Adrenal gland (tissue), 12 donors: Measurements from ENCODE around the gene RAPGEF4. TPM values are rescaled to one million over a fixed set of nuclear protein-coding genes. Genes with fewer than 3 reads are reported as not detected.
A peak's percentile ranks its signal among the peaks of the same experiment; 100 is the strongest.

ENCODE experiments used
- DNase-seq, 7 donors: peaks; one replicate each; pipeline ENCODE4 v3.0.0-alpha.2; 2019 to 2020
- H3K27ac ChIP-seq, 5 donors: fragments of 200-600 bp; sonication (generic) in 4 of 5; 1 replicate in 3 of 5; 2 replicates in 2 of 5; pipeline versions ENCODE4 v1.5.1 to v1.8.0; 2016 to 2020; ENCODE audit warnings: mild to moderate bottlenecking in 1 of 5
- H3K27me3 ChIP-seq: fragments of 200-600 bp; 2 replicates; pipeline ENCODE4 v1.8.0; 2021
- H3K36me3 ChIP-seq, 2 donors: fragments of 200-600 bp; replicated peaks in 1 of 2; 1 replicate in 1 of 2; 2 replicates in 1 of 2; pipeline versions ENCODE4 v1.5.1 to v1.8.0; 2018 to 2022
- H3K4me1 ChIP-seq, 2 donors: fragments of 200-600 bp; replicated peaks in 1 of 2; 1 replicate in 1 of 2; 2 replicates in 1 of 2; pipeline versions ENCODE4 v1.5.1 to v1.8.0; 2018 to 2021
- H3K4me3 ChIP-seq, 4 donors: fragments of 200-600 bp; sonication (generic) in 3 of 4; one replicate each; pipeline ENCODE4 v1.5.1; 2016 to 2018
- H3K9me3 ChIP-seq, 3 donors: fragments of 200-600 bp; sonication (generic) in 1 of 3; replicated peaks in 1 of 3; 1 replicate in 2 of 3; 2 replicates in 1 of 3; pipeline versions ENCODE4 v1.5.1 to v1.8.0; 2016 to 2021
- POLR2A ChIP-seq, 2 donors: fragments of 450-650 bp; IDR thresholded peaks; one replicate each; pipeline ENCODE4 v1.6.1; 2017; ENCODE audit warnings: antibody characterized with exemption in 2 of 2, mild to moderate bottlenecking in 2 of 2, moderate library complexity in 1 of 2
- WGBS, 4 donors: extraction: QIAGEN DNeasy Blood & Tissue Kit in 2 of 4; methylation state at CpG; one replicate each; pipeline versions ENCODE4 v1.1.5 to v1.1.7; 2013 to 2017; 5-methylcytosine and 5-hydroxymethylcytosine counted together
- intact Hi-C, 2 donors: fragments of 100-400 bp; cut with DNase I; formaldehyde crosslinking; loops; one replicate each; pipeline versions ENCODE4 v1.14.1 to v1.15.0; 2022 to 2023
- polyA plus RNA-seq, 3 donors: library from polyadenylated mRNA; stranded (reverse); fragments of 200-250 nt in 2 of 3; fragments of 350-450 nt in 1 of 3; fragmentation: Illumina TruSeq in 1 of 3; extraction: RNeasy Lipid Tissue Mini Kit (QIAGEN cat#74804) in 1 of 3; gene quantifications; one replicate each; pipeline ENCODE4 v1.2.3, GENCODE V29; 2013 to 2014
- total RNA-seq, 9 donors: library from RNA; depleted of rRNA in 4 of 9; stranded (reverse); fragments of >200 nt in 4 of 9; fragments of 120-200 nt in 1 of 9; fragmentation: NEBNext Ultra II Directional in 1 of 9; extraction: Animal tissue kit (Norgen Biotek cat#: 25700) in 1 of 9; gene quantifications; one replicate each; pipeline versions ENCODE4 v1.1.0 to v1.2.4, GENCODE V29; 2013 to 2023
- TF ChIP-seq, protein P1 (sequence below), 6 experiments: fragments of 450-650 bp in 4 of 6; fragments of 200-600 bp in 2 of 6; sonication (generic) in 1 of 6; IDR thresholded peaks; 1 replicate in 5 of 6; 2 replicates in 1 of 6; pipeline versions ENCODE4 v1.5.1 to v1.8.0; 2016 to 2021; ENCODE audit warnings: antibody characterized with exemption in 6 of 6, mild to moderate bottlenecking in 2 of 6, moderate library complexity in 1 of 6
- donor health status: healthy with polysubstance abuse.
- donor health status: Bipolar disorder and iron deficiency.
- donor health status: DM: yes; HTN: yes; CAD: no.
- donor health status: DM: no; HTN: no; CAD: no.
- donor health status: DM: no; HTN: no; CAD: no.
- donor health status: DM: yes; HTN: yes; CAD: no.

RAPGEF4 gene
- total and polyA plus RNA-seq, 12 donors, result 24.8 to 288 (median 101) TPM

DNA sequence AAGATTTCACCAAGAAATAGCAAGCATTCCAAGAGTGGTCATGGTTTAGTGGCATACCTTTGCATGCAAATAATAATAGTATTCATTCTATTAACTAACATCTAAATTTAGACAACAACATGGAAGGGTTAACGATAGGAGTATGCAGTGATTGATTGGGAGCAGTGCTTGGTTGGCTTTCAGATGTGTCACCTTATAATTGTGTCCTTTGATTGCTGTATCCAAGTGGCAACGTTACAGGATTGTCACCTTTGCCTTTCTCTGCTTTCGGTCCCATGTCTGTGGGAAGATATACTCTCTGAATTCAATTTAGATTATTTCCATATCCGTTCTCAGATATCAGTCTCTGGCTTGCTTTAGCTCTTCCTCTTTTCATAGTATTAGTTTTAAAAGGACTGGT is 187.2 kb downstream of the RAPGEF4 start:
- H3K4me1 ChIP-seq, result peaks cover 38 to 59% of the 10 kb centered on the region in 2 donors
- WGBS, 4 donors, result 44 to 54% (median 48%) methylated on average over 4 of the region's 4 CpGs
- DNase-seq, result no peak
- H3K4me3 ChIP-seq, result no peak overlapping the region
- no peaks in the 10 kb centered on the region for H3K36me3 ChIP-seq
- H3K27me3 ChIP-seq, result no peaks in the 10 kb centered on the region
- intact Hi-C loops, result no loop called here
- no peak for TF ChIP-seq POLR2A (IDR thresholded peaks at IDR 0.05)
- TF ChIP-seq, protein P1, sequence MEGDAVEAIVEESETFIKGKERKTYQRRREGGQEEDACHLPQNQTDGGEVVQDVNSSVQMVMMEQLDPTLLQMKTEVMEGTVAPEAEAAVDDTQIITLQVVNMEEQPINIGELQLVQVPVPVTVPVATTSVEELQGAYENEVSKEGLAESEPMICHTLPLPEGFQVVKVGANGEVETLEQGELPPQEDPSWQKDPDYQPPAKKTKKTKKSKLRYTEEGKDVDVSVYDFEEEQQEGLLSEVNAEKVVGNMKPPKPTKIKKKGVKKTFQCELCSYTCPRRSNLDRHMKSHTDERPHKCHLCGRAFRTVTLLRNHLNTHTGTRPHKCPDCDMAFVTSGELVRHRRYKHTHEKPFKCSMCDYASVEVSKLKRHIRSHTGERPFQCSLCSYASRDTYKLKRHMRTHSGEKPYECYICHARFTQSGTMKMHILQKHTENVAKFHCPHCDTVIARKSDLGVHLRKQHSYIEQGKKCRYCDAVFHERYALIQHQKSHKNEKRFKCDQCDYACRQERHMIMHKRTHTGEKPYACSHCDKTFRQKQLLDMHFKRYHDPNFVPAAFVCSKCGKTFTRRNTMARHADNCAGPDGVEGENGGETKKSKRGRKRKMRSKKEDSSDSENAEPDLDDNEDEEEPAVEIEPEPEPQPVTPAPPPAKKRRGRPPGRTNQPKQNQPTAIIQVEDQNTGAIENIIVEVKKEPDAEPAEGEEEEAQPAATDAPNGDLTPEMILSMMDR (IDR thresholded peaks at IDR 0.05), result no peak
- H3K27ac ChIP-seq, result peak overlapping the region; percentile 14 to 70 (median 36)
- H3K9me3 ChIP-seq, result no peaks in the 10 kb centered on the region

DNA sequence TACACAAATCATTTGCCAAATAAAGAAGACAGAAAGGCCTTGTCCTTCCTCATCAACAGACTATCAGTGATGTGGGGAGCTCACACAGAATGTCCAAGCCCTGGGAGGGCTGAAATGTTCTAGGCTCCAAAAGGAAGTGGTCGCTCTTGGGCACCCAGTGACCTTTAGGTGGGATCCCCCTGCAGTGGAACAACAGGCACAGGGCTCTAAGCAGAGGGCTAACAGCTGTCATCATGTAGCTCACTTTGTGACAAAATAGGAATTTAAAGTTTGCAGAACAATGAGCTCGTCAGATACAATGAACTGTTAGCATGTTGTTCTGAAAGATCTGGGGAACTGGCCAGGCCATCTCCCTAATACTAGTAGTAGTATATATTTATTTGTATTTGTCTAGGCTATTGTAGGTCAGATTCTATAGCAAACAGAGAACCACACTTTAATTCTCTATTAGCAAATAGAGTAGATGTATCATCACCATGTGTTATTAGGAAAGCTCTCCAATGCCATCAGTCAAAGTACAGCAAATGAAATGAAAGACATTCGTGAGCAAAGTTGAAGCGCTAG is 188.5 kb downstream of the RAPGEF4 start:
- intact Hi-C loops, result no loop called here
- peaks cover 38 to 66% of the 10 kb centered on the region in 2 donors for H3K4me1 ChIP-seq
- no peak for DNase-seq
- TF ChIP-seq, protein P1 (IDR thresholded peaks at IDR 0.05), result no peak
- no peak for TF ChIP-seq POLR2A (IDR thresholded peaks at IDR 0.05)
- peak overlapping the region in 1 of 5 donors; percentile 12 for H3K27ac ChIP-seq
- WGBS, 4 donors, result 78 to 88% (median 85%) methylated on average over 4 of the region's 4 CpGs
- H3K4me3 ChIP-seq, result no peak overlapping the region
- no peaks in the 10 kb centered on the region for H3K27me3 ChIP-seq
- H3K9me3 ChIP-seq, result no peaks in the 10 kb centered on the region
- H3K36me3 ChIP-seq, result no peaks in the 10 kb centered on the region

DNA sequence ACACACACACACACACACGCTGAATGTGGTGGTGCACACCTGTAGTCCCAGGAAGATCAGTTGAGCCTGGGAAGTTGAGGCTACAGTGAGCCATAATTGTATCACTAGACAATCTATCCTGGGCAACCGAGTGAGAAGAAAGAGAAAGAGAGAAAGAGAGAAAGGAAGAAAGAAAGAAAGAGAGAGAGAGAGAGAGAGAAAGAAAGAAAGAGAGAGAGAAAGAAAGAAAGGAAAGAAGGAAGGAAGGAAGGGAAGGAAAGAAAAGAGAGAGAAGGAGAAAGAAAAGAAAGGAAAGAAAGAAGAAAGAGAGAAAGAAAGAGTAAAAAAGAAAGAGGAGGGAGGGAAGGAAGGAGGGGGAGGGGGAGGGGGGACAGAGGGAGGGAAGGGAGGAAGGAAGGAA is 190.0 kb downstream of the RAPGEF4 start:
- TF ChIP-seq, protein P1 (IDR thresholded peaks at IDR 0.05), result no peak
- Histone ChIP-seq H3K4me3 (no peak overlapping the region), H3K4me1 (peaks cover 32 to 66% of the 10 kb centered on the region in 2 donors), H3K36me3 (no peaks in the 10 kb centered on the region), H3K9me3 (no peaks in the 10 kb centered on the region), H3K27ac (no peak overlapping the region), H3K27me3 (no peaks in the 10 kb centered on the region)
- intact Hi-C loops, result loop anchor here in 1 of 2 donors (5.0 kb wide), 1 partner anchor 58 kb away; no protein-coding TSS in a partner anchor
- no peak for DNase-seq
- WGBS, 4 donors, result 93 to 100% (median 97%) methylated on average over 2 of the region's 2 CpGs

DNA sequence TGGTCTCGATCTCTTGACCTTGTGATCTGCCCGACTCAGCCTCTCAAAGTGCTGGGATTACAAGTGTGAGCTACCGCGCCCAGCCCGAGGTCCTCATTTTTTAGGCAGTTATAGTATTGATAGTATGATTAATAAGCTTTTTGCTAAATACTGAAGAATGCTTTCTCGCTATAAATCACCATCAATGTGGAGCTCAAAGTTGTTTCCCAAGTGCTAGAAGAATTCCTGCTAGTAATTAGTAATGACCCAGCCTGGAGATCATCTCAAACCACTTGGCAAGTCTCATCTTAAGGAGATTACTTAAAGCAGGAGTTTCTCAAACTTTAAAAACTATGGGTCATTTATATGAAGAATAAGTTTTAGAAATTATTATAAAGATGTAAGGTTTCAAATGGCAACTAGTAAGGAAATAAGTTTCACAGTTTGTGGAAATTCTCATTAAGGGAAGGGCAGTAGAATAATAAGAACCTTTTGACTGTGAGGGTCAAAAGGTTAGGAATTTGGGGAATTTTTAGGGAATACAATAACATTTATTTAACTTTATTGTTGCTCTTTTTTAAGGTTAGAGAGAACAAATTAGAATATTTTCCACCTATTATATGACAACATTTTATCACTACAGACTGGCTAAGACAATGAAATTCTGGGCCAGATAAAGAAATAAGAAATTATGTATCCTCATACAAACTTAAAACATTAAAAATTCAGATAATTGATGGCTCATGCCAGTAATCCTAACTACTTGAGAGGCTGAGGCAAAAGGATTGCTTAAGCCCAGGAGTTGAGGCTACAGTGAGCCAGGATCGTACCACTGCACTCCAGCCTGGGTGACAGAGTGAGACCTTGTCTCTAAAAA is 191.4 kb downstream of the RAPGEF4 start:
- no peaks in the 10 kb centered on the region for H3K36me3 ChIP-seq
- H3K4me1 ChIP-seq, result peaks cover 25 to 64% of the 10 kb centered on the region in 2 donors
- H3K27me3 ChIP-seq, result no peaks in the 10 kb centered on the region
- peak in 4 of 7 donors; percentile 39 to 58 (median 41) for DNase-seq
- H3K4me3 ChIP-seq, result peak overlapping the region in 1 of 4 donors; percentile 50
- no peaks in the 10 kb centered on the region for H3K9me3 ChIP-seq
- peak overlapping the region; percentile 31 to 88 (median 76) for H3K27ac ChIP-seq
- no peak for TF ChIP-seq POLR2A (IDR thresholded peaks at IDR 0.05)
- TF ChIP-seq, protein P1 (IDR thresholded peaks at IDR 0.05), result no peak
- intact Hi-C loops, result loop anchor here in 1 of 2 donors (5.0 kb wide), 1 partner anchor 60 kb away; no protein-coding TSS in a partner anchor
- WGBS, 4 donors, result 72 to 81% (median 74%) methylated on average over 7 of the region's 7 CpGs
